Smooth muscle cell (in vitro differentiated cells): Measurements from ENCODE around the gene VCPKMT. TPM values are rescaled to one million over a fixed set of nuclear protein-coding genes. Genes with fewer than 3 reads are reported as not detected.

Experiments
- DNase-seq: peaks from one replicate; lab custom pipeline; 2025; ENCODE audit not compliant: unreplicated experiment; lab: John Stamatoyannopoulos, UW
- H2AFZ ChIP-seq: fragments of 200-600 bp; sonication (generic); 2 replicates; pipeline ENCODE4 v1.6.0; 2016; ENCODE audit warnings: antibody characterized with exemption, low read depth, mild to moderate bottlenecking
- H3F3A ChIP-seq: fragments of 200-600 bp; sonication (generic); 2 replicates; pipeline ENCODE4 v1.6.0; 2017; ENCODE audit warnings: antibody characterized with exemption, low read depth
- H3K27ac ChIP-seq: fragments of 200-600 bp; sonication (generic); 2 replicates; pipeline ENCODE4 v1.5.1; 2016; ENCODE audit warnings: low read depth, mild to moderate bottlenecking
- H3K27me3 ChIP-seq: fragments of 200-600 bp; sonication (generic); 2 replicates; pipeline ENCODE4 v1.6.1; 2016; ENCODE audit warnings: low read depth, mild to moderate bottlenecking
- H3K36me3 ChIP-seq: fragments of 200-600 bp; sonication (generic); 2 replicates; pipeline ENCODE4 v1.5.1; 2016; ENCODE audit warnings: low read depth
- H3K4me1 ChIP-seq: fragments of 200-600 bp; sonication (generic); 2 replicates; pipeline ENCODE4 v1.5.1; 2016; ENCODE audit warnings: low read depth
- H3K4me2 ChIP-seq: fragments of 200-600 bp; sonication (generic); 2 replicates; pipeline ENCODE4 v1.6.0; 2016; ENCODE audit warnings: mild to moderate bottlenecking
- H3K4me3 ChIP-seq: fragments of 200-600 bp; sonication (generic); 2 replicates; pipeline ENCODE4 v1.5.1; 2016; ENCODE audit warnings: mild to moderate bottlenecking
- H3K79me2 ChIP-seq: fragments of 200-600 bp; sonication (generic); 2 replicates; pipeline ENCODE4 v1.6.0; 2016; ENCODE audit warnings: low read depth, mild to moderate bottlenecking
- H3K9ac ChIP-seq: fragments of 200-600 bp; sonication (generic); 2 replicates; pipeline ENCODE4 v1.6.0; 2016; ENCODE audit warnings: low read depth
- H3K9me3 ChIP-seq: fragments of 200-600 bp; sonication (generic); replicated peaks from 2 replicates; pipeline ENCODE4 v1.5.1; 2016; ENCODE audit warnings: low read depth
- H4K20me1 ChIP-seq: fragments of 200-600 bp; sonication (generic); 2 replicates; pipeline ENCODE4 v1.6.0; 2016; ENCODE audit warnings: low read depth
- CTCF ChIP-seq: fragments of 200-600 bp; sonication (generic); IDR thresholded peaks from 2 replicates; pipeline ENCODE4 v1.5.1; 2017; ENCODE audit warnings: borderline replicate concordance, mild to moderate bottlenecking, antibody characterized with exemption; ENCODE audit not compliant: insufficient read depth, poor library complexity, severe bottlenecking
- WGBS: methylation state at CpG from one replicate; pipeline ENCODE4 v1.1.7; 2016; ENCODE audit warnings: low lambda C conversion rate; 5-methylcytosine and 5-hydroxymethylcytosine counted together
- polyA plus RNA-seq: library from polyadenylated mRNA; unstranded; fragments of >200 nt; fragmentation: Nextera tagmentation; extraction: Ambion mirVana; gene quantifications from 2 replicates; pipeline ENCODE4 v1.2.1, GENCODE V29; 2016
- total RNA-seq: library from RNA; depleted of rRNA; stranded (reverse); fragments of >200 nt; gene quantifications from 2 replicates; pipeline ENCODE4 v1.2.3, GENCODE V29; 2014

Gene VCPKMT
- total and polyA plus RNA-seq, 2 experiments from 2014 or later: 13.0 to 17.0 TPM

GRCh38 chr14:50070230-50070629 is 46.1 kb downstream of the VCPKMT start:
- no peaks in the 10 kb centered on the region for H3F3A ChIP-seq
- no peak for DNase-seq
- no peaks in the 10 kb centered on the region for H3K9me3 ChIP-seq
- no peak overlapping the region for H3K27ac ChIP-seq
- 87% methylated on average over 3 of the region's 3 CpGs for WGBS
- H3K27me3 ChIP-seq: no peaks in the 10 kb centered on the region
- no peaks in the 10 kb centered on the region for H3K79me2 ChIP-seq
- H3K9ac ChIP-seq: no peak overlapping the region
- TF ChIP-seq CTCF: no peak
- H3K4me2 ChIP-seq: no peak overlapping the region
- no peaks in the 10 kb centered on the region for H3K36me3 ChIP-seq
- H2AFZ ChIP-seq: no peak overlapping the region
- no peak overlapping the region for H3K4me3 ChIP-seq
- no peaks in the 10 kb centered on the region for H3K4me1 ChIP-seq
- H4K20me1 ChIP-seq: no peaks in the 10 kb centered on the region

- Histone ChIP-seq H3K9me3 (no peaks in the 10 kb centered on the region), H3K9ac (no peak overlapping the region), H4K20me1 (no peaks in the 10 kb centered on the region), H3K27me3 (no peaks in the 10 kb centered on the region), H3F3A (peaks cover 3% of the 10 kb centered on the region), H3K4me2 (no peak overlapping the region), H2AFZ (no peak overlapping the region), H3K4me1 (no peaks in the 10 kb centered on the region), H3K79me2 (no peaks in the 10 kb centered on the region), H3K36me3 (no peaks in the 10 kb centered on the region), H3K4me3 (no peak overlapping the region), H3K27ac (no peak overlapping the region)
- no peak for DNase-seq
- 59% methylated on average over 2 of the region's 2 CpGs for WGBS
- TF ChIP-seq CTCF: no peak
These were observed 47.0 kb downstream of the VCPKMT start for GRCh38 chr14:50069325-50069724.

GRCh38 chr14:50068496-50068895 is 47.9 kb downstream of the VCPKMT start:
- Histone ChIP-seq H3F3A (peaks cover 4% of the 10 kb centered on the region), H4K20me1 (no peaks in the 10 kb centered on the region), H3K4me2 (no peak overlapping the region), H3K9ac (no peak overlapping the region), H3K36me3 (no peaks in the 10 kb centered on the region), H3K27me3 (no peaks in the 10 kb centered on the region), H3K27ac (no peak overlapping the region), H3K9me3 (no peaks in the 10 kb centered on the region), H2AFZ (no peak overlapping the region), H3K4me1 (no peaks in the 10 kb centered on the region), H3K79me2 (no peaks in the 10 kb centered on the region), H3K4me3 (no peak overlapping the region)
- 99% methylated on average over 7 of the region's 7 CpGs for WGBS
- TF ChIP-seq CTCF: no peak
- DNase-seq: no peak

- Histone ChIP-seq H3K27ac (no peak overlapping the region), H3K4me2 (no peak overlapping the region), H3K27me3 (no peaks in the 10 kb centered on the region), H3K4me3 (no peak overlapping the region), H4K20me1 (no peaks in the 10 kb centered on the region), H3K9me3 (no peaks in the 10 kb centered on the region), H3F3A (peaks cover 4% of the 10 kb centered on the region), H2AFZ (no peak overlapping the region), H3K79me2 (no peaks in the 10 kb centered on the region), H3K9ac (no peak overlapping the region), H3K36me3 (no peaks in the 10 kb centered on the region), H3K4me1 (peaks cover 2% of the 10 kb centered on the region)
- WGBS: 82% methylated on average over 8 of the region's 8 CpGs
- no peak for TF ChIP-seq CTCF
- no peak for DNase-seq
These were observed 48.5 kb downstream of the VCPKMT start for GRCh38 chr14:50067723-50068495.
